Aorta (tissue), 5 donors: Measurements from ENCODE around the gene EXOC4. TPM values are rescaled to one million over a fixed set of nuclear protein-coding genes. Genes with fewer than 3 reads are reported as not detected.

Source experiments
- ATAC-seq: fragments of 200-7000 bp; cut with Tn5 transposase; one replicate; pipeline ENCODE4 v1.9.1; 2022; ENCODE audit warnings: moderate library complexity; ENCODE audit not compliant: low FRiP score
- DNase-seq, 2 donors: peaks; one replicate each; pipeline ENCODE4 v3.0.0-alpha.2; 2020
- H3K27ac ChIP-seq, 2 donors: one replicate each; pipeline ENCODE4 v1.5.1; 2013; ENCODE audit warnings: low read length in 2 of 2, mild to moderate bottlenecking in 2 of 2, moderate library complexity in 2 of 2, control low read depth in 1 of 2, inconsistent platforms in 1 of 2, low read depth in 1 of 2
- H3K27me3 ChIP-seq, 2 donors: one replicate each; pipeline ENCODE4 v1.6.1; 2013; ENCODE audit warnings: control low read depth in 1 of 2, low read length in 1 of 2, mild to moderate bottlenecking in 1 of 2, moderate library complexity in 1 of 2; ENCODE audit not compliant: insufficient read depth in 2 of 2, control insufficient read depth in 1 of 2
- H3K36me3 ChIP-seq, 2 donors: one replicate each; pipeline ENCODE4 v1.6.1; 2013; ENCODE audit warnings: control low read depth in 1 of 2, low read length in 1 of 2, mild to moderate bottlenecking in 1 of 2; ENCODE audit not compliant: insufficient read depth in 2 of 2, control insufficient read depth in 1 of 2
- H3K4me1 ChIP-seq, 2 donors: one replicate each; pipeline ENCODE4 v1.6.1; 2013; ENCODE audit warnings: low read length in 2 of 2, control low read depth in 1 of 2, mild to moderate bottlenecking in 1 of 2, moderate library complexity in 1 of 2; ENCODE audit not compliant: insufficient read depth in 2 of 2, control insufficient read depth in 1 of 2
- H3K4me3 ChIP-seq, 2 donors: one replicate each; pipeline ENCODE4 v1.5.1; 2013; ENCODE audit warnings: low read length in 2 of 2, control low read depth in 1 of 2, mild to moderate bottlenecking in 1 of 2
- H3K9me3 ChIP-seq: one replicate; pipeline ENCODE4 v1.6.1; 2013; ENCODE audit warnings: mild to moderate bottlenecking, low read length; ENCODE audit not compliant: control insufficient read depth
- WGBS, 2 donors: extraction: QIAGEN DNeasy Blood & Tissue Kit; methylation state at CpG; one replicate each; pipeline ENCODE4 v1.1.7; 2013; 5-methylcytosine and 5-hydroxymethylcytosine counted together
- intact Hi-C, 2 donors: fragments of 100-400 bp; cut with DNase I; formaldehyde crosslinking; loops; one replicate each; pipeline versions ENCODE4 v1.14.2 to v1.15.0; 2022
- polyA plus RNA-seq, 2 donors: library from polyadenylated mRNA; stranded (reverse); fragments of 200-250 nt; gene quantifications; one replicate each; pipeline ENCODE4 v1.2.3, GENCODE V29; 2013
- total RNA-seq, 2 donors: library from RNA; stranded (reverse); fragmentation: NEBNext Ultra II Directional; extraction: Animal tissue kit (Norgen Biotek cat#: 25700); gene quantifications; one replicate each; pipeline ENCODE4 v1.2.1, GENCODE V29; 2021
- donor health status: healthy with polysubstance abuse.
- donor health status: Bipolar disorder and iron deficiency.
- donor health status: DM: no; HTN: no; CAD: no.
- donor health status: DM: no; HTN: no; CAD: no.
- donor health status: DM: yes; HTN: yes; CAD: no.

The EXOC4 gene
- total and polyA plus RNA-seq, 4 donors = 19.9 to 109 (median 45.9) TPM

- Histone ChIP-seq H3K4me1 (no peaks in the 10 kb centered on the region), H3K27ac (no peak overlapping the region), H3K27me3 (no peaks in the 10 kb centered on the region), H3K9me3 (no peaks in the 10 kb centered on the region), H3K36me3 (no peaks in the 10 kb centered on the region), H3K4me3 (no peak overlapping the region)
- 81% methylated on average over 6 to 7 of the region's 7 CpGs for WGBS, 2 donors
- no peak for ATAC-seq
- DNase-seq = no peak
- intact Hi-C loops = no loop called here
Measured at GRCh38 chr7:133702078-133702477, 449.2 kb downstream of the EXOC4 start.

DNA sequence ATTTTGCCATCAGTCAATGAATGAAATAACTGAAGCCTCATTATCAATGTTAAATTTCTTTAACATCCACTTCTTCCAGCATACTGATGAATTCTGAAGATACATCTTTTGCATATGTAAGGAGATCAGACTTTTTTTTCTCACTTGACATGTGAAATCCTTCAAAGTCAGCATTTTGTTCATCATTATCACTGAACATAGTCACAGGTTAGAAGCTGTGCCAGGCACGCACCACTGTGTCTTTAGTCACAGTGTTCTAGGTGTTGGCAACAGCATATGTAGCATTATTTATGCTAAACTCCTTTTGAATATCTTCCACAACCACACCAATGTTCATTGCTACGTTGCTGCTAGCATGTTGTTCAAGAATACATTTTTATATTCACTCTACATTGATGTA, 450.1 kb downstream of the EXOC4 start:
- H3K27ac ChIP-seq = no peak overlapping the region
- ATAC-seq (no peak), DNase-seq (no peak)
- no peaks in the 10 kb centered on the region for H3K9me3 ChIP-seq
- 48 to 95% methylated on average over 2 of the region's 2 CpGs for WGBS, 2 donors
- H3K4me1 ChIP-seq = no peaks in the 10 kb centered on the region
- no peaks in the 10 kb centered on the region for H3K36me3 ChIP-seq
- no peaks in the 10 kb centered on the region for H3K27me3 ChIP-seq
- intact Hi-C loops = no loop called here
- no peak overlapping the region for H3K4me3 ChIP-seq

DNA sequence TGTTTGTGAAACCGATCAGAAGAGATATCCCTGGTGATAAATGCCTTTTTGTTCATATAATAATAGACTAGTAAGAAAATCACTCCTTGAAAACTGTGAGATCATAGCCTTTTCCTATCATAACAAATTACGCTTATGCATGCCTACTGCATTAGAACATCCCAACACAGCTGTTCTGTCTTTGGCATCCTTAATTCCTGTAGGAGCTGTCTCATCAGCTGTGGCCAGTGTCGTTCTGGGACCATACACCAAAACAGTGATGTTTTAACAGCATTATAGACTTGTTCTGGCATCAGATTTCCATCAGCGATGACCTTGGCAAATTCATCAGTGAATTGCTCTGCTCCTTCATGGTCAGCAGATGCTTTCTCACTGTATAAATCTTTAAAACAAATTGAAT, 450.7 kb downstream of the EXOC4 start:
- no peaks in the 10 kb centered on the region for H3K27me3 ChIP-seq
- DNase-seq = no peak
- no peak overlapping the region for H3K27ac ChIP-seq
- ATAC-seq = no peak
- H3K4me3 ChIP-seq = no peak overlapping the region
- no peaks in the 10 kb centered on the region for H3K36me3 ChIP-seq
- H3K9me3 ChIP-seq = no peaks in the 10 kb centered on the region
- no peaks in the 10 kb centered on the region for H3K4me1 ChIP-seq
- intact Hi-C loops = no loop called here
- 53 to 55% methylated on average over 4 of the region's 4 CpGs for WGBS, 2 donors

- H3K9me3 ChIP-seq = no peaks in the 10 kb centered on the region
- H3K4me1 ChIP-seq = no peaks in the 10 kb centered on the region
- no peaks in the 10 kb centered on the region for H3K36me3 ChIP-seq
- DNase-seq = no peak
- intact Hi-C loops = no loop called here
- ATAC-seq = no peak
- 81 to 84% methylated on average over 2 of the region's 2 CpGs for WGBS, 2 donors
- no peaks in the 10 kb centered on the region for H3K27me3 ChIP-seq
- H3K4me3 ChIP-seq = no peak overlapping the region
- no peak overlapping the region for H3K27ac ChIP-seq
Measured at GRCh38 chr7:133704453-133704852, 451.6 kb downstream of the EXOC4 start.

DNA sequence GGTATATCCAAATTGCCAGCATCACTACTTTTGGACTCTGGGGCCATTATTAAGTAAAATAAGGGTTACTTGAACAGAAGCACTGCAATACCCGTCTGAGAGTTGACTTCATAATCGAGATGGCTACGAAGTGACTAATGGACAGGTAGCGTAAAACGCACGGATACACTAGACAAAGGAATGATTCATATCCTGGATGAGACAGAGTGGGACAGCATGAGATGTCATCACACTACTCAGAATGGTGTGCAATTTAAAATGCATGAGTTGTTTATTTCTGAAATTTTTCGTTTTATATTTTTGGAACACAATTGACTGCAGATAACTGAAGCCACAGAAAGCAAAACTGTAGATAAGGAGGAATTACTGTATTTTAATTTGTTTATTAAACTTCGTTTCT, 452.7 kb downstream of the EXOC4 start:
- WGBS, 2 donors = 77 to 88% methylated on average over 8 of the region's 8 CpGs
- H3K27ac ChIP-seq = no peak overlapping the region
- DNase-seq = no peak
- no peak overlapping the region for H3K4me3 ChIP-seq
- H3K27me3 ChIP-seq = no peaks in the 10 kb centered on the region
- intact Hi-C loops = no loop called here
- no peaks in the 10 kb centered on the region for H3K4me1 ChIP-seq
- ATAC-seq = no peak
- no peaks in the 10 kb centered on the region for H3K9me3 ChIP-seq
- no peaks in the 10 kb centered on the region for H3K36me3 ChIP-seq

DNA sequence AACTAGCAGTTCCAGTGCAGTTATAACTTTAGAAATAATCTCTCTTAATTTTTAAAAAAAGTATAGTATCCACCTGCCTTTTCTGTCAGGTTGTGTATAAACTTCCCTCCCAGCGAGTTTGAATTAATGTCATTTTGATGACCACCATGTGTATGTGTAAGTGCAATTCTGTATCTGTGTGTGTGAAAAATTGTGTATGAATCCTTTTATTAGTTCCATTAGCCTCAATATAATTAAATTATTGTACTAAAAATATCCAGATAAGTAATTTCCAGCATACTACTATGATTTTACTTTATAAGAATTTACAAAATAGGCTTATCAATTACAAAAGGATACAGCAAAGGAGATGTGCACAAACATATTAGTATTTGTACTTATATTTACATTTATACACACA, 453.1 kb downstream of the EXOC4 start:
- Histone ChIP-seq H3K36me3 (no peaks in the 10 kb centered on the region), H3K4me1 (no peaks in the 10 kb centered on the region), H3K27ac (no peak overlapping the region), H3K9me3 (no peaks in the 10 kb centered on the region), H3K4me3 (no peak overlapping the region), H3K27me3 (no peaks in the 10 kb centered on the region)
- DNase-seq (no peak), ATAC-seq (no peak)
- intact Hi-C loops = no loop called here
- WGBS, 2 donors = 97 to 100% methylated on average over 1 of the region's 1 CpG

- intact Hi-C loops = no loop called here
- no peaks in the 10 kb centered on the region for H3K9me3 ChIP-seq
Measured at GRCh38 chr7:133709036-133709880, 456.4 kb downstream of the EXOC4 start.

GRCh38 chr7:133712544-133712943, 459.7 kb downstream of the EXOC4 start:
- no peak overlapping the region for H3K4me3 ChIP-seq
- 97 to 99% methylated on average over 2 of the region's 2 CpGs for WGBS, 2 donors
- H3K4me1 ChIP-seq = no peaks in the 10 kb centered on the region
- no peaks in the 10 kb centered on the region for H3K36me3 ChIP-seq
- DNase-seq (no peak), ATAC-seq (no peak)
- H3K27me3 ChIP-seq = no peaks in the 10 kb centered on the region
- no peak overlapping the region for H3K27ac ChIP-seq
- intact Hi-C loops = no loop called here
- no peaks in the 10 kb centered on the region for H3K9me3 ChIP-seq

More at GRCh38 chr7:133709036-133709880, 456.4 kb downstream of the EXOC4 start:
- WGBS, 2 donors = 84 to 92% methylated on average over 4 of the region's 4 CpGs
- Histone ChIP-seq H3K36me3 (no peaks in the 10 kb centered on the region), H3K27me3 (no peaks in the 10 kb centered on the region), H3K4me1 (no peaks in the 10 kb centered on the region), H3K4me3 (no peak overlapping the region), H3K27ac (no peak overlapping the region)
- DNase-seq = no peak
- no peak for ATAC-seq

- Histone ChIP-seq H3K36me3 (no peaks in the 10 kb centered on the region), H3K4me1 (no peaks in the 10 kb centered on the region), H3K4me3 (no peak overlapping the region), H3K27ac (no peak overlapping the region), H3K27me3 (no peaks in the 10 kb centered on the region), H3K9me3 (no peaks in the 10 kb centered on the region)
- no peak for DNase-seq
- WGBS, 2 donors = 96 to 99% methylated on average over 3 of the region's 3 CpGs
- intact Hi-C loops = no loop called here
- ATAC-seq = no peak
Measured at GRCh38 chr7:133714654-133715053, 461.8 kb downstream of the EXOC4 start.
